ENCODE measurements around the gene BARHL1. TPM values are rescaled to one million over a fixed set of nuclear protein-coding genes. Genes with fewer than 3 reads are reported as not detected.

Gene BARHL1
- total RNA-seq, 2 donors from 2014 or later = not detected

DNA sequence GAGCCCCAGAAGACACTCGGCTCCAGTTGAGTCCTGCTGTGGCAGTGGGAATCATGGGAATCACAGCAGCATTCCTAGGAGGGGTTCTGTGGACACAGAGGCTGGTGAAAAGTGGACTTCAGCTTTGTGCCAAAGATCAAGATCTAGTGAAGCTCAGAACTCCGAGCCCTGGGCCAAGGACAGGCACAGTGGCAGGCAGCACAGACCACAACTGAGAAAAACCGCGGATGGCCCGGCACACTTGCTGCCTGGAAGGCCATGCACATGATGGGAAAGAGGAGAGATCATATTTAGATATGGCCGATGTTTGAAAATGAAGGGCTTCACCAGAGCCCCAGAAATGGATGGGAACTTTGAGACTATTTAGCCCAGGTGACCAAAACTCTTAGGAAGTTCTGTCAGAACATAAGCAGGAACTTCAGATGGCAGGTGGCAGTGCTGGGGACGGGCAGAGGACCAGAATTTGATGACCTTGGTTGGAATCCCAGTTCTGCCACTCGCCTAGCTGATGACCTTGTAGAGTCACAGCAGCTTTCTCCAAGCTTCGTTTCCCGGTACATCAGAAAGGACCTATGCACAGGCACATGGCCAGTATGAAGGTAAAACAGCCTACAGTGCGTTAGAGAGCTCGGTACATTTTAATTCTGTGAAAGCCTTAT, 18.0 kb downstream of the BARHL1 start:
- Mint-ChIP-seq H3K27ac (no peak overlapping the region), H3K9me3 (no peaks in the 10 kb centered on the region), H3K4me1 (no peaks in the 10 kb centered on the region), H3K4me3 (no peak overlapping the region), H3K36me3 (ENCODE audit: low read depth) (peaks cover 100% of the 10 kb centered on the region), H3K27me3 (peaks cover 8% of the 10 kb centered on the region)
- ATAC-seq (replicated peaks) = no peak

DNA sequence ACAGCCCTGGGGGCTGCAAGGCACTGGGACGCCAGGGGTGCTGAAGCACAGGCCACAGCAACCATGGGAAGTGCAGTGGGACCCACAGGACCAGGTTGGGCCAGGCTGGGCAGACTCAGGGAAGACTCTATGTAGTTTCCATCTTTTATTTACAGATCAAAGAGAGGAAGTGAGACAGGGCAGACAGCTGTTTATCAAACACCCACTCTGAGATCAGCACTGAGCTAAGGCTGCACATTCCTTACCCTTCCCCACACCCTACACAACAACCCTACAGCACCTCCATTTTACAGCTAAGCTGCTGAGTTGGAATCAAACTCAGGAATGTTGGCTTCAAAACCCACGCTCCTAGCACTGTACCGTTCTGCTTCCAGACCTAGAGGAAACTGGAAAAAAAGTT, 19.8 kb downstream of the BARHL1 start:
- Mint-ChIP-seq H3K36me3 (ENCODE audit: low read depth) (peaks cover 100% of the 10 kb centered on the region), H3K27ac (no peak overlapping the region), H3K9me3 (no peaks in the 10 kb centered on the region), H3K27me3 (peaks cover 4% of the 10 kb centered on the region), H3K4me1 (no peaks in the 10 kb centered on the region), H3K4me3 (no peak overlapping the region)
- ATAC-seq (replicated peaks) = no peak

DNA sequence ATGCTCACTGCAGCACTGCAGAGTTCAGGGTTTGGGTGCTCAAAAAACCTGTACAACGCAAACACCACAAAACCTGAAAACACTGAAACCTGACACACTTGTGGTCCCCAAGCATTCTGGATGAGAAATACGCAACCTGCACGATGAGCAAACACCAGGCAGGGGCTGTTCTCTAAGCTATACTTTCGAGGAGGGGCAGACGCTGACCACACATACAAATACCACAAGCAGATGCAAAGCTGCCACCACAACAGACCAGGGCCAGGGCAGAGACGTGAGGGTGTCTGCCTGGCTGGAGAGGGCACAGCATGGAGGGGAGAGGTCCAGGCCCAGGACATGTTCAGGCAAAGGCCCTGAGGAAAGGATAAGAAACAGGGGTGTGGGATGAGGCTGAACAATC, 23.0 kb downstream of the BARHL1 start:
- ATAC-seq (replicated peaks) = no peak
- Mint-ChIP-seq H3K27me3 (no peaks in the 10 kb centered on the region), H3K27ac (peak overlapping the region; percentile 8), H3K4me3 (no peak overlapping the region), H3K36me3 (ENCODE audit: low read depth) (peaks cover 100% of the 10 kb centered on the region), H3K4me1 (no peaks in the 10 kb centered on the region), H3K9me3 (no peaks in the 10 kb centered on the region)

DNA sequence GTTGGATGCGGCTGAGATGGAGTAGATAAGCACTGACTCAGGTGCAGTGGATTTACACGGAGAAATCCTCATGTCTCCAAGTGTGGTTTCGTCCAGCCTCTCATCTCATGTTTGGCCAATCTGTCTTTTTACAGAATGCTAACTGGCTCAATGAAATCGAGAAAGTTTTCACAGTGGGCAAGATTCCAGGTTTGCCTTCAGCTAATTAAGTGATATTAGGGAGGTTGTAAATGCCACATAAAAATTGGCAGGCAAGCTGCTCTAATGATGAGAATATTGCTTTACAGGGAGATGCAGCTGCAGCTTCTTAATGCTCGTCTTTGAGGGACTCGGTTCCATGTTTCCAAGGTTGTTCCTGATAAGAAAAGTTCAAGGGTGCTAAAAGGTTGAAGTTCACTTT, 23.7 kb downstream of the BARHL1 start:
- Mint-ChIP-seq H3K9me3 (no peaks in the 10 kb centered on the region), H3K36me3 (ENCODE audit: low read depth) (peaks cover 100% of the 10 kb centered on the region), H3K4me3 (no peak overlapping the region), H3K27me3 (no peaks in the 10 kb centered on the region), H3K4me1 (no peaks in the 10 kb centered on the region), H3K27ac (peak overlapping the region; percentile 8)
- ATAC-seq (replicated peaks) = no peak

DNA sequence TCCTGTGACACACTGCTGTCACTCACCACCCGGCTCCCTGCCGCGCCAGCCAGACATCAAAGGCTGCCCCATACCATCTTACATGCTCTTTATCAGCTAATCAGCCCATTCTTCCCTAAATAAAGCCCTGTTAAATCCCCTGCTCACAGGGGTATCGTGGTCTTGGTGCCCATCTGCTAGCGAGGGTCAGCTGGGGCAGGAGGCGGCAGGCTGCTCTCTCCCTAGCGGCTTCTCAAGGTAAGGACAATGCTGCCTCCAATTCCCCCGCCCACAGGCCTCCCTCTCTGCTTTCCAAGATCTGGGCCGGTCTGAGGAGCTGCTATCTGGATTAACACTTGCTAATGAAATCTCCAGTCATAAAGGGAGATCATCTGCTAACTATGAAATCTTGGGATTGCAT, 26.8 kb downstream of the BARHL1 start:
- H3K27ac Mint-ChIP-seq = no peak overlapping the region

DNA sequence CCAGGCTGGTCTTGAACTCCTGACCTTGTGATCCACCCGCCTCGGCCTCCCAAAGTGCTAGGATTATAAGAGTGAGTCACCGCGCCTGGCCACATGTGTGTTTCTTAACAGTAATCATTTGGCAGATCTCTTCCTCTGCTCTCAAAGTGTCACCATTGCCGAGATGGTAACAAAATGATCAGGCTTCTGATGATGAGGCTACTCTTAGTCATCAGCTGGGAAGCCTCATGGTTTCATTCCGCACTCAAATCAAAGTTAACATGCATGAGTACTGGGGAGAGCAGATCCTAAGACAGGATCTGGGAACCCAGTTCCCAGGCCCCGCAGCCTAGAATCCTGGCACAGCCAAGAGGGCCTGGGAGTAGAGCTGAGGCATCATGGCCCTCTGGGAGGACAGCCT, 27.4 kb downstream of the BARHL1 start:
- peak; percentile 49 for ATAC-seq (replicated peaks)

More for the DNA sequence above, 26.8 kb downstream of the BARHL1 start:
- Mint-ChIP-seq H3K4me3 (no peak overlapping the region), H3K4me1 (no peaks in the 10 kb centered on the region), H3K36me3 (ENCODE audit: low read depth) (peaks cover 100% of the 10 kb centered on the region), H3K27me3 (no peaks in the 10 kb centered on the region), H3K9me3 (no peaks in the 10 kb centered on the region)
- no peak for ATAC-seq (replicated peaks)

DNA sequence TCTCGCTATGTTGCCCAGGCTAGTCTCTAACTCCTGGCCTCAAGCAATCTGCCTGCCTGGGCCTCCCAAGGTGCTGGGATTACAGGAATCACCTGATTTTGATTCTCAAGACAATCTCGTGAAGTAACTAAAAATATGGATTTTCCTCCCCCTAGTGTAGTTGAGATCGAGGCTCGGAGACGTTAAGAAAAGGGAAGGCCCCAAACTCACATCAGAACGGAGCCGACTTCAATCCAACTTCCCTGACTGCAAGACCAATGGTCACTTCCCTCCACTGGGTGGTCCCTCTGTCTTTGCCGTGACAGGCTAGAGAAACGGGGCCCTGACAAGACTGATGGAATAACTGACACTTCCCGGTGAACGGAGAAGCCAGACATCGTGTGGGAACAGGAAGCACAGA, 28.3 kb downstream of the BARHL1 start:
- no peak overlapping the region for H3K27ac Mint-ChIP-seq
- no peaks in the 10 kb centered on the region for H3K9me3 Mint-ChIP-seq
- peaks cover 100% of the 10 kb centered on the region for H3K36me3 Mint-ChIP-seq (ENCODE audit: low read depth)
- no peak for ATAC-seq (replicated peaks)
- H3K27me3 Mint-ChIP-seq = no peaks in the 10 kb centered on the region
- H3K4me3 Mint-ChIP-seq = no peak overlapping the region
- H3K4me1 Mint-ChIP-seq = no peaks in the 10 kb centered on the region

More for the DNA sequence above, 27.4 kb downstream of the BARHL1 start:
- Mint-ChIP-seq H3K4me1 (no peaks in the 10 kb centered on the region), H3K27me3 (no peaks in the 10 kb centered on the region), H3K36me3 (ENCODE audit: low read depth) (peaks cover 100% of the 10 kb centered on the region), H3K27ac (no peak overlapping the region), H3K4me3 (no peak overlapping the region), H3K9me3 (no peaks in the 10 kb centered on the region)

DNA sequence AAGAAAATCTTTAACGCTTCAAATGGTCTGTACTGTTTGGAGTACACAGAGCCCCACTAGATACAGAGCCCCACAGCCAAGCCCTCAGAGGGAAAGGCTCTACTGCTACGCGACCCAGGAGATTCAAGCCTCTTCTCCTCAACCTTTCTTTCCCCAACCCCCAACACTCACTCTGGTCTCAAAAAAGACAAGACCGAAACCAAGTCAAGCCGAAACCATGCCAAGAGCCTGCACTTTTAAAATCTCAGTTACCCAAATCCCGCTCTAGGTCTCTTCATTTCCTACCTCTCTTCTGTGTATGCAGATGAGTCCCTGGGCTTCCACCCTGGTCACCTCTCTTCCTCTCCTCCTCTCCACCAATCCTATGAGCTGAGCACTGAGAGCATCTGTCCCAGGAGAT, 31.9 kb downstream of the BARHL1 start:
- no peak for ATAC-seq (replicated peaks)
- Mint-ChIP-seq H3K36me3 (ENCODE audit: low read depth) (peaks cover 100% of the 10 kb centered on the region), H3K27ac (no peak overlapping the region), H3K27me3 (no peaks in the 10 kb centered on the region), H3K4me3 (no peak overlapping the region), H3K9me3 (no peaks in the 10 kb centered on the region), H3K4me1 (peaks cover 5% of the 10 kb centered on the region)

DNA sequence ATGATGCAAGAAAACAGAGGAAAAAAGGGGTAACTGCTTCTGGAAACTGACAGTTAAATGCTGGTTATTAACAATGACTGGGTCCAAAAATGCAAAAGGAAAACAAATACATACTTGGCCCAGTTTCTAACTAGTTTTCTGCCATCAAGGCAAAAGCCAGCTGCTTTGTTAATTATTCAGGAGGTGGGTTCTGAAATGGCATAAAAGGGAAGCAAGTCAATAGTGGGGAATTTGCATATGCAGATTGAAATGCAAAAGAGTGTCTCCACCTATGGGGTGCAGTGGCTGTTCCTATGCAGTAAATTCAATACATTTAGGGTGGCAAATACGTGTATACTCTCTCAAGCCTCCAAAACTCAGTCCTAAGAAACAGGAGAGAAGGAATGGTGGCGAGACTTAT, 33.4 kb downstream of the BARHL1 start:
- H3K27ac Mint-ChIP-seq = no peak overlapping the region
- no peak for ATAC-seq (replicated peaks)
- H3K4me1 Mint-ChIP-seq = peaks cover 5% of the 10 kb centered on the region
- H3K36me3 Mint-ChIP-seq (ENCODE audit: low read depth) = peaks cover 100% of the 10 kb centered on the region
- H3K9me3 Mint-ChIP-seq = no peaks in the 10 kb centered on the region
- H3K27me3 Mint-ChIP-seq = no peaks in the 10 kb centered on the region
- H3K4me3 Mint-ChIP-seq = no peak overlapping the region

DNA sequence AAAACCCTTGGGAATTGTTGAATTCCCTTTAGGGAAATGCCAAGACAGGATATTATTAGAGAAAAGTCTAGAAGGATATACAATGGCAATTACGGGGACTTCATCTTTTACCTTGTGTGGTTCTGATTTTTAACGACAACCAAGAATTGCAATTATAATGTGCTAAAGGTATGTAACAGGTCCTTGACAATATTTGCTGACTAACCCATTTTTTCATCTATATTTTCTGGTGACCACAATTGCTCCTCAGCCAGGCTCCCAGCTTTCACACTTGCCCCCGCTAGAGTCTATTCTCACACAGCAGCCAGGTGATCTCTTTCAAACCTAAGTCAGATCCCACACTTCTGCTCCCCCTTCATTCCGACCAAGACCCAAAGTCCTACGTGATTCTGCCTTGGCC, 34.3 kb downstream of the BARHL1 start:
- no peaks in the 10 kb centered on the region for H3K27me3 Mint-ChIP-seq
- H3K36me3 Mint-ChIP-seq (ENCODE audit: low read depth) = peaks cover 97% of the 10 kb centered on the region
- peaks cover 5% of the 10 kb centered on the region for H3K4me1 Mint-ChIP-seq
- no peaks in the 10 kb centered on the region for H3K9me3 Mint-ChIP-seq
- H3K4me3 Mint-ChIP-seq = no peak overlapping the region
- no peak for ATAC-seq (replicated peaks)
- H3K27ac Mint-ChIP-seq = no peak overlapping the region

DNA sequence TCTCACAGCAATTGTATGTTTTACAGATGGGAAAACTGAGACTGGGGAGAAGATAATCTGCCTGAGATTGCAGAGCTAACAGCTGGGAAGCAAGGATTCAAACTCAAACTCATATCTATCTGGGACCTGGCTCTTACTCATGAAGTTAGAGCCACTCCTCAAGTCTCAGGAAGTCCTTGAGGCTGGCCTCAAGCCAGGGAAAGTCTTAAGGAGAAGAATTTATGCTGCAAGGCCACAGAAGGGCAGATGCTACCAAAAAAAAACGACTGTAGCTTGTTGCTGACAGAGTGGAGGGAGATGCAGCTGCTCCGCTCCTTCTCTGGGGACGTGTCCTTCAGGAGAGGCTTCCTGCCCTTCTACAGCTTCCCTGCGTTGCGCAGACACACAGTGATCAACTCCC, 39.8 kb downstream of the BARHL1 start:
- no peaks in the 10 kb centered on the region for H3K27me3 Mint-ChIP-seq
- peaks cover 96% of the 10 kb centered on the region for H3K36me3 Mint-ChIP-seq (ENCODE audit: low read depth)
- H3K27ac Mint-ChIP-seq = no peak overlapping the region
- no peak overlapping the region for H3K4me3 Mint-ChIP-seq
- no peak for ATAC-seq (replicated peaks)
- no peaks in the 10 kb centered on the region for H3K9me3 Mint-ChIP-seq
- peaks cover 1% of the 10 kb centered on the region for H3K4me1 Mint-ChIP-seq

DNA sequence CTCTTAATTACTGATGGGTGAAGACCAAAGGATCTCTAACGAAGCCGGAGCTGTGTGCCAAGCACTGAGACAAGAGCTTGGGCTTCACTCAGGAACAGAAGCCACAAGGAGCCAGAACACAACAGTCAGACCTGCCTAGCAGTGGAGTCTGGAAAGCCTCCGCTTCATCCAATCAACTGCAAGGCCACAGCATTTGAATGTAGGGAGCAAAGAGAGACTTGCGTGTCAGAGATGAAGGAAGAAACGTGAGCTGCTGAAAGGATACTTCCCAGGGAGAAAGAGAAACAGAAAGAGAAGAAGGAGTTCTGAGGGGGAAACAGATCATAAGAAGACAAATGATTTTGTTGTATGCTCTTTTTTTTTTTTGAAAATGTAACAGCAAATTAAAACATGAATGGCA, 43.9 kb downstream of the BARHL1 start:
- no peaks in the 10 kb centered on the region for H3K9me3 Mint-ChIP-seq
- H3K36me3 Mint-ChIP-seq (ENCODE audit: low read depth) = peaks cover 99% of the 10 kb centered on the region
- H3K4me1 Mint-ChIP-seq = no peaks in the 10 kb centered on the region
- no peak overlapping the region for H3K4me3 Mint-ChIP-seq
- no peak overlapping the region for H3K27ac Mint-ChIP-seq
- no peaks in the 10 kb centered on the region for H3K27me3 Mint-ChIP-seq
- ATAC-seq (replicated peaks) = no peak

DNA sequence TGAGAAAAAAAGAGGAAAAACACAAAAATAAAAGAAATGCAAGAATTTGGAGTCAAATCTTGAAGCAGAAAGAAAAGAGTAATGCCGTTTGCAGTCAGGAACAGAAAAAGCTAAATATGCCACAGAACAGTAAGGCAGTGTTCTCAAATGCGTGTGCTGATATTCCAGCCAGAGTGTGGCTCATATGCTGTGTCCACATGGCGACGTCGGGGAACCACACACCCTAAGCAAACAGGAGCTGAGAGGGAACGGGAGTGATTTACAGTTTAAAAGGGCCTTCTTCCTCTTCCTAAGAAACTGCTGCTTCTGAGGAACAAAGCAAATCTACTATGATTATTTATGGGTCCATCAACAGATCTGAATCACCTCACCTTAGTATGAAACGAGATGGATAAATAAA, 44.7 kb downstream of the BARHL1 start:
- peaks cover 99% of the 10 kb centered on the region for H3K36me3 Mint-ChIP-seq (ENCODE audit: low read depth)

DNA sequence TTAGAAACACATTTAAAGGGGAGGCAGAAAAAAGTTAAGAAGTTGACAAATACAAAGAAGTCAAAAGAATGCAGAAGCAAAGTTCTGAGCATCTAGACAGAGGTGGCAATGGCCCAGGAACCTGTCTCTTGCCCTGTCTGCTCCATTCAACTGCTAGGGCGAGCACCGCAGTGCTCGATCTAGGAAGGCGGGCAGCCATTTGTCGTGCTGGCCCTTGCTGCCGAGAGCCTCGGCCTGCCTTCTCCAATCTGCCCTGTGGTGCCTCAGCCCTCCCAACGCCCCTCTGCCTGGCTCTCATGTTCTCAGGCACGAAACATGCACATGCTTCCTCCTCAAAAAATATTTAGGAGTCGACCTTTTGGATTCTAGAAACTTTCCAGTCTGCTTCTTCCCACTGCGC, 45.2 kb downstream of the BARHL1 start:
- H3K36me3 Mint-ChIP-seq (ENCODE audit: low read depth) = peaks cover 99% of the 10 kb centered on the region
- H3K9me3 Mint-ChIP-seq = no peaks in the 10 kb centered on the region
- H3K27ac Mint-ChIP-seq = no peak overlapping the region
- H3K27me3 Mint-ChIP-seq = no peaks in the 10 kb centered on the region
- H3K4me1 Mint-ChIP-seq = no peaks in the 10 kb centered on the region
- no peak overlapping the region for H3K4me3 Mint-ChIP-seq
- ATAC-seq (replicated peaks) = no peak

More for the DNA sequence above, 44.7 kb downstream of the BARHL1 start:
- Mint-ChIP-seq H3K4me3 (no peak overlapping the region), H3K27ac (no peak overlapping the region), H3K9me3 (no peaks in the 10 kb centered on the region), H3K4me1 (no peaks in the 10 kb centered on the region), H3K27me3 (no peaks in the 10 kb centered on the region)
- no peak for ATAC-seq (replicated peaks)

DNA sequence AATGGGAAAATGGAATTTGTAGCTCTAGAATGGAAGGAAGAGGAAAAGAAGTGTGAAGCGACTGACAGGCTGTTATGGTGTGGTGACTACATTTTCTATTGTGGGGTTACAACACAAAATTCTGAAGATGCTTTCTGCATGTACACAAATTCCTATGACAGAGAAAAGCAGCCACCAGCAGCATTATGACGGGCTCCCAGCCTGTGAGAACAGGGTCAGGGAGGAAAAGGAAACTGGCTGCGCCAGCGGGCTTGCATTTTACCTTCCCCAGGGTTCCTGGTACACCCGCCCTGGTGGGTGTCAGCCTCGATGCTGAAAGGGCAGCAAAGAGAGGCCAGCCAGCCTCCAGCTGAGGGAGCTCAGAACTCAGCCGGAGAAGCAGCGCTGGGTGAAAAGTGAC, 46.3 kb downstream of the BARHL1 start:
- H3K9me3 Mint-ChIP-seq = no peaks in the 10 kb centered on the region
- peaks cover 99% of the 10 kb centered on the region for H3K36me3 Mint-ChIP-seq (ENCODE audit: low read depth)
- H3K27ac Mint-ChIP-seq = no peak overlapping the region
- H3K4me3 Mint-ChIP-seq = no peak overlapping the region
- H3K27me3 Mint-ChIP-seq = no peaks in the 10 kb centered on the region
- ATAC-seq (replicated peaks) = no peak
- H3K4me1 Mint-ChIP-seq = no peaks in the 10 kb centered on the region

DNA sequence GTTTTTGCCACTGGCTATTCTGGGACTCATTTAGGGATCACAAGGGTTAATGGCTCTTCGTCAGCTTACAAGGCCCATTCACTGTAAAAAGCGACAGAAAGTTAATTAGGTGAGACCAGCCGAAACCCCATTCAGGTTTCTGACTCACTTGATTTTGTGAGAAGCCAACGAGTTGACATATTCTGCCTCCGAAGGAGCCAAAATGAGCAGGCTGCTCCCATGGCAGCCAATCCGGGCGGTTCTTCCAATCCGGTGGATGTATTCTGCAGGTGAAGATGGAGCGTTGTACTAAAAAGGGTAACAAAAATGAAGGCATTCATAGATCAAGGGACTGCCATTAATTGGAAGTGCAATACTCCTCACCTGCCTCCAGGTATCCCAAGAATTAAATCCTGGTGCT, 47.7 kb downstream of the BARHL1 start:
- Mint-ChIP-seq H3K9me3 (no peaks in the 10 kb centered on the region), H3K4me3 (no peak overlapping the region), H3K36me3 (ENCODE audit: low read depth) (peaks cover 100% of the 10 kb centered on the region), H3K27me3 (no peaks in the 10 kb centered on the region), H3K4me1 (no peaks in the 10 kb centered on the region), H3K27ac (no peak overlapping the region)
- ATAC-seq (replicated peaks) = no peak
